HepG2 (cell line): ENCODE data around the gene KLF16. TPM values are rescaled to one million over a fixed set of nuclear protein-coding genes. Genes with fewer than 3 reads are reported as not detected.

ENCODE experiments used
- ARID5B ChIP-seq: IDR thresholded peaks from 2 replicates; pipeline ENCODE4 v1.4.0; 2020; ENCODE audit warnings: mild to moderate bottlenecking, missing genetic modification reagents
- KAT8 ChIP-seq: IDR thresholded peaks from 2 replicates; pipeline ENCODE4 v1.6.1; 2016; ENCODE audit warnings: missing genetic modification reagents, missing compliant biosample characterization
- MAFK ChIP-seq, 2 experiments: IDR thresholded peaks in 1 of 2; conservative IDR thresholded peaks in 1 of 2; 2 replicates each; pipeline ENCODE4 v1.6.1; 2011; ENCODE audit warnings: improper control_type of control experiment in 2 of 2, low read length in 2 of 2
- MBNL3 ChIP-seq: fragments of 250-450 bp; sonication (Bioruptor Pico); conservative IDR thresholded peaks from 2 replicates; pipeline ENCODE4 v1.8.0; 2022; ENCODE audit warnings: mild to moderate bottlenecking, inconsistent platforms
- MLLT10 ChIP-seq: sonication (generic); formaldehyde crosslinking; IDR thresholded peaks from 2 replicates; pipeline ENCODE4 v1.4.0; 2020; ENCODE audit warnings: missing genetic modification reagents
- NPAS2 ChIP-seq: sonication (generic); formaldehyde crosslinking; IDR thresholded peaks from 2 replicates; pipeline ENCODE4 v1.8.0; 2022; ENCODE audit warnings: mild to moderate bottlenecking, missing genetic modification reagents, borderline replicate concordance
- RFXANK ChIP-seq: IDR thresholded peaks from 2 replicates; pipeline ENCODE4 v1.6.1; 2016
- RNF2 ChIP-seq: fragments of 450-650 bp; conservative IDR thresholded peaks from 2 replicates; pipeline ENCODE4 v1.6.1; 2016; ENCODE audit warnings: low read depth
- SNAI1 ChIP-seq: sonication (generic); formaldehyde crosslinking; IDR thresholded peaks from 2 replicates; pipeline ENCODE4 v1.5.0; 2020; ENCODE audit warnings: mild to moderate bottlenecking, missing genetic modification reagents, borderline replicate concordance
- SRF ChIP-seq: IDR thresholded peaks from 2 replicates; pipeline ENCODE4 v1.6.1; 2011; ENCODE audit warnings: mild to moderate bottlenecking, low read depth, low read length, moderate library complexity
- TRIM24 ChIP-seq: sonication (generic); formaldehyde crosslinking; IDR thresholded peaks from 2 replicates; pipeline ENCODE4 v1.8.0; 2022; ENCODE audit warnings: mild to moderate bottlenecking, missing genetic modification reagents
- ZNF205 ChIP-seq: IDR thresholded peaks from 2 replicates; pipeline ENCODE4 v1.6.1; 2018; ENCODE audit warnings: missing biosample characterization, missing genetic modification reagents
- ZNF407 ChIP-seq: sonication (generic); formaldehyde crosslinking; IDR thresholded peaks from one replicate; pipeline ENCODE4 v1.5.1; 2020; ENCODE audit warnings: mild to moderate bottlenecking, missing genetic modification reagents; ENCODE audit errors: not compliant biosample characterization
- ZNF44 ChIP-seq: sonication (generic); formaldehyde crosslinking; IDR thresholded peaks from 2 replicates; pipeline ENCODE4 v1.5.1; 2020; ENCODE audit warnings: mild to moderate bottlenecking, missing genetic modification reagents
- ZNF580 ChIP-seq: IDR thresholded peaks from 2 replicates; pipeline ENCODE4 v1.6.1; 2016; ENCODE audit warnings: low read depth, borderline replicate concordance
- ZNF7 ChIP-seq: IDR thresholded peaks from 2 replicates; pipeline ENCODE4 v1.6.1; 2016; ENCODE audit warnings: missing biosample characterization, missing genetic modification reagents
- ZSCAN21 ChIP-seq: sonication (generic); formaldehyde crosslinking; IDR thresholded peaks from 2 replicates; pipeline ENCODE4 v1.8.0; 2022; ENCODE audit warnings: mild to moderate bottlenecking, missing genetic modification reagents, moderate library complexity, borderline replicate concordance
- ZZZ3 ChIP-seq: sonication (generic); formaldehyde crosslinking; IDR thresholded peaks from 2 replicates; pipeline ENCODE4 v1.4.0; 2020; ENCODE audit warnings: missing genetic modification reagents, mild to moderate bottlenecking, borderline replicate concordance
- polyA plus RNA-seq, 8 experiments: library from polyadenylated mRNA; depleted of rRNA in 3 of 8; stranded (reverse) in 7 of 8; unstranded in 1 of 8; fragments of >200 nt; fragmentation: Illumina TruSeq in 4 of 8; extraction: Trizol in 4 of 8; gene quantifications; 2 replicates each; pipeline versions ENCODE4 v1.2.1 to v1.2.3, GENCODE V29; 2011 to 2016; ENCODE audit warnings: low read depth in 4 of 8, missing spikeins in 1 of 8, mixed read lengths in 1 of 8; ENCODE audit not compliant: insufficient read depth in 1 of 8
- total RNA-seq, 5 experiments: library from RNA; depleted of rRNA; stranded (reverse); fragments of >200 nt; fragmentation: Illumina TruSeq; extraction: Trizol; gene quantifications; 2 replicates each; pipeline ENCODE4 v1.2.3, GENCODE V29; 2016; ENCODE audit warnings: low read depth in 1 of 5

KLF16 gene
- total and polyA plus RNA-seq, 2 of the 13 experiments (the other 11 are each of a cell fraction or from before 2014, with no cell fraction given): 3.5 to 6.7 TPM

- TF ChIP-seq ARID5B (CRISPR knock-in tag) (peak; percentile 75), MLLT10 (no peak), MBNL3 (CRISPR knock-in tag) (no peak), ZNF580 (peak; percentile 95), ZSCAN21 (CRISPR knock-in tag) (peak; percentile 83; the same call in 1 of the 2 replicates), SNAI1 (CRISPR knock-in tag) (no peak), ZZZ3 (CRISPR knock-in tag) (peak; percentile 82), SRF (no peak), ZNF7 (CRISPR knock-in tag) (no peak), NPAS2 (CRISPR knock-in tag) (no peak), RNF2 (peak; percentile 70; the same call in 1 of the 2 replicates), MAFK (conservative IDR thresholded peaks at IDR 0.05 in 1 of 2, IDR thresholded peaks at IDR 0.05 in 1 of 2; ENCODE audit: low read length in 2 of 2) (no peak), RFXANK (CRISPR knock-in tag) (no peak), ZNF407 (CRISPR knock-in tag) (no peak), TRIM24 (CRISPR knock-in tag) (no peak), KAT8 (CRISPR knock-in tag) (peak; percentile 93; the same call in 1 of the 2 replicates), ZNF44 (peak; percentile 77; the same call in 1 of the 2 replicates), ZNF205 (CRISPR knock-in tag) (peak; percentile 60; the same call in 1 of the 2 replicates)
Observed at GRCh38 chr19:1875646-1876495, 12.5 kb upstream of the KLF16 start (continued).
